ENCODE results near the gene RORB.

The RORB gene

GRCh38 chr9:74478606-74479005 is 18.5 kb upstream of the RORB start:
- no peak for TF ChIP-seq CTCF (IDR thresholded peaks at IDR 0.05; ENCODE audit: unreplicated experiment in 3 of 3)
- Mint-ChIP-seq H3K27me3 (ENCODE audit: low read depth) (no peaks in the 10 kb centered on the region), H3K4me3 (no peak overlapping the region), H3K36me3 (ENCODE audit: low read depth) (no peaks in the 10 kb centered on the region), H3K9me3 (peaks cover 10% of the 10 kb centered on the region), H3K4me1 (no peaks in the 10 kb centered on the region), H3K27ac (no peak overlapping the region)

GRCh38 chr9:74479711-74480110 is 17.4 kb upstream of the RORB start:
- Mint-ChIP-seq H3K36me3 (ENCODE audit: low read depth) (no peaks in the 10 kb centered on the region), H3K4me1 (no peaks in the 10 kb centered on the region), H3K27ac (peak overlapping the region in 1 of 3 experiments; percentile 32), H3K27me3 (ENCODE audit: low read depth) (no peaks in the 10 kb centered on the region), H3K9me3 (peaks cover 10% of the 10 kb centered on the region), H3K4me3 (no peak overlapping the region)
- no peak for TF ChIP-seq CTCF (IDR thresholded peaks at IDR 0.05; ENCODE audit: unreplicated experiment in 3 of 3)

- H3K27me3 Mint-ChIP-seq (ENCODE audit: low read depth), result peaks cover 23% of the 10 kb centered on the region
- no peak for TF ChIP-seq CTCF (IDR thresholded peaks at IDR 0.05; ENCODE audit: unreplicated experiment in 3 of 3)
- no peak overlapping the region for H3K27ac Mint-ChIP-seq
- H3K4me3 Mint-ChIP-seq, result no peak overlapping the region
- H3K9me3 Mint-ChIP-seq, result no peaks in the 10 kb centered on the region
- no peaks in the 10 kb centered on the region for H3K4me1 Mint-ChIP-seq
- H3K36me3 Mint-ChIP-seq (ENCODE audit: low read depth), result no peaks in the 10 kb centered on the region
These were observed 9.7 kb upstream of the RORB start for GRCh38 chr9:74487395-74487794.

- H3K4me3 Mint-ChIP-seq, result no peak overlapping the region
- H3K9me3 Mint-ChIP-seq, result no peaks in the 10 kb centered on the region
- no peak overlapping the region for H3K27ac Mint-ChIP-seq
- no peaks in the 10 kb centered on the region for H3K36me3 Mint-ChIP-seq (ENCODE audit: low read depth)
- peaks cover 77% of the 10 kb centered on the region for H3K27me3 Mint-ChIP-seq (ENCODE audit: low read depth)
- H3K4me1 Mint-ChIP-seq, result peaks cover 12% of the 10 kb centered on the region
- no peak for TF ChIP-seq CTCF (IDR thresholded peaks at IDR 0.05; ENCODE audit: unreplicated experiment in 3 of 3)
These were observed 3.6 kb upstream of the RORB start for GRCh38 chr9:74493512-74493911.

GRCh38 chr9:74494490-74494889 is 2.6 kb upstream of the RORB start:
- H3K4me1 Mint-ChIP-seq, result peaks cover 19% of the 10 kb centered on the region
- H3K4me3 Mint-ChIP-seq, result no peak overlapping the region
- no peak overlapping the region for H3K27ac Mint-ChIP-seq
- H3K36me3 Mint-ChIP-seq (ENCODE audit: low read depth), result no peaks in the 10 kb centered on the region
- H3K9me3 Mint-ChIP-seq, result no peaks in the 10 kb centered on the region
- peaks cover 87% of the 10 kb centered on the region for H3K27me3 Mint-ChIP-seq (ENCODE audit: low read depth)
- no peak for TF ChIP-seq CTCF (IDR thresholded peaks at IDR 0.05; ENCODE audit: unreplicated experiment in 3 of 3)

- peaks cover 29% of the 10 kb centered on the region for H3K4me1 Mint-ChIP-seq
- H3K4me3 Mint-ChIP-seq, result peak overlapping the region; percentile 82 to 91 (median 88)
- H3K36me3 Mint-ChIP-seq (ENCODE audit: low read depth), result no peaks in the 10 kb centered on the region
- H3K9me3 Mint-ChIP-seq, result no peaks in the 10 kb centered on the region
- H3K27me3 Mint-ChIP-seq (ENCODE audit: low read depth), result peaks cover 98% of the 10 kb centered on the region
- TF ChIP-seq CTCF (IDR thresholded peaks at IDR 0.05; ENCODE audit: unreplicated experiment in 3 of 3), result no peak
- no peak overlapping the region for H3K27ac Mint-ChIP-seq
These were observed 729 bp upstream of the RORB start for GRCh38 chr9:74496406-74496805.
